HepG2 (cell line): ENCODE results near the gene CDC6. TPM values are rescaled to one million over a fixed set of nuclear protein-coding genes. Genes with fewer than 3 reads are reported as not detected.

Experiments
- CENPX ChIP-seq: sonication (generic); formaldehyde crosslinking; IDR thresholded peaks from 2 replicates; pipeline ENCODE4 v1.9.0; 2021; ENCODE audit warnings: mild to moderate bottlenecking, missing genetic modification reagents, moderate library complexity
- GABPB1 ChIP-seq: IDR thresholded peaks from 2 replicates; pipeline ENCODE4 v1.6.1; 2016; ENCODE audit warnings: mild to moderate bottlenecking, missing genetic modification reagents, moderate library complexity, missing compliant biosample characterization
- GZF1 ChIP-seq: sonication (generic); formaldehyde crosslinking; IDR thresholded peaks from 2 replicates; pipeline ENCODE4 v1.5.1; 2020; ENCODE audit warnings: mild to moderate bottlenecking, missing genetic modification reagents
- HDAC1 ChIP-seq: sonication (generic); formaldehyde crosslinking; IDR thresholded peaks from 2 replicates; pipeline ENCODE4 v1.5.1; 2020; ENCODE audit warnings: mild to moderate bottlenecking, missing genetic modification reagents
- HMGXB4 ChIP-seq, 2 experiments: sonication (generic) in 1 of 2; formaldehyde crosslinking in 1 of 2; IDR thresholded peaks; 2 replicates each; pipeline versions ENCODE4 v1.4.0 to v1.6.1; 2018 to 2020; ENCODE audit warnings: missing genetic modification reagents in 2 of 2, borderline replicate concordance in 1 of 2, low read depth in 1 of 2, mild to moderate bottlenecking in 1 of 2, missing biosample characterization in 1 of 2
- KLF13 ChIP-seq: sonication (generic); formaldehyde crosslinking; IDR thresholded peaks from 2 replicates; pipeline ENCODE4 v1.4.0; 2020; ENCODE audit warnings: mild to moderate bottlenecking, missing genetic modification reagents
- NFE2L1 ChIP-seq: sonication (generic); formaldehyde crosslinking; IDR thresholded peaks from 2 replicates; pipeline ENCODE4 v1.4.0; 2020; ENCODE audit warnings: missing genetic modification reagents, mild to moderate bottlenecking, borderline replicate concordance
- PREB ChIP-seq: sonication (generic); formaldehyde crosslinking; IDR thresholded peaks from 2 replicates; pipeline ENCODE4 v1.4.0; 2020; ENCODE audit warnings: missing genetic modification reagents
- SNAPC2 ChIP-seq: sonication (generic); formaldehyde crosslinking; IDR thresholded peaks from 2 replicates; pipeline ENCODE4 v1.8.1; 2022; ENCODE audit warnings: mild to moderate bottlenecking, missing genetic modification reagents
- TEAD3 ChIP-seq: optimal IDR thresholded peaks from 2 replicates; pipeline ENCODE3; 2016; ENCODE audit warnings: borderline replicate concordance
- TMF1 ChIP-seq: sonication (generic); formaldehyde crosslinking; IDR thresholded peaks from 2 replicates; pipeline ENCODE4 v1.8.1; 2022; ENCODE audit warnings: low read depth, missing genetic modification reagents
- ZFX ChIP-seq: sonication (generic); formaldehyde crosslinking; IDR thresholded peaks from 2 replicates; pipeline ENCODE4 v1.4.0; 2020; ENCODE audit warnings: mild to moderate bottlenecking, low read depth, missing genetic modification reagents, moderate library complexity
- ZHX1 ChIP-seq: sonication (generic); formaldehyde crosslinking; IDR thresholded peaks from 2 replicates; pipeline ENCODE4 v1.8.1; 2022; ENCODE audit warnings: low read depth, mild to moderate bottlenecking, missing genetic modification reagents
- ZNF260 ChIP-seq: sonication (generic); formaldehyde crosslinking; IDR thresholded peaks from 2 replicates; pipeline ENCODE4 v1.4.0; 2020; ENCODE audit warnings: missing genetic modification reagents, low read depth, mild to moderate bottlenecking, borderline replicate concordance
- ZNF275 ChIP-seq: sonication (generic); formaldehyde crosslinking; IDR thresholded peaks from 2 replicates; pipeline ENCODE4 v1.8.0; 2022; ENCODE audit warnings: missing genetic modification reagents, mild to moderate bottlenecking, inconsistent platforms, borderline replicate concordance
- ZNF331 ChIP-seq: sonication (generic); formaldehyde crosslinking; IDR thresholded peaks from 2 replicates; pipeline ENCODE4 v1.4.0; 2020; ENCODE audit warnings: missing genetic modification reagents
- ZNF607 ChIP-seq: sonication (generic); formaldehyde crosslinking; IDR thresholded peaks from 2 replicates; pipeline ENCODE4 v1.5.1; 2020; ENCODE audit warnings: missing genetic modification reagents, mild to moderate bottlenecking, borderline replicate concordance
- ZNF629 ChIP-seq: sonication (generic); formaldehyde crosslinking; conservative IDR thresholded peaks from 2 replicates; pipeline ENCODE4 v1.5.0; 2020; ENCODE audit warnings: missing genetic modification reagents
- ZNF678 ChIP-seq: sonication (generic); formaldehyde crosslinking; IDR thresholded peaks from 2 replicates; pipeline ENCODE4 v1.4.0; 2020; ENCODE audit warnings: mild to moderate bottlenecking, missing genetic modification reagents
- ZNF775 ChIP-seq: sonication (generic); formaldehyde crosslinking; IDR thresholded peaks from 2 replicates; pipeline ENCODE4 v1.4.0; 2020; ENCODE audit warnings: missing genetic modification reagents, mild to moderate bottlenecking, moderate library complexity, borderline replicate concordance
- ZSCAN21 ChIP-seq: sonication (generic); formaldehyde crosslinking; IDR thresholded peaks from 2 replicates; pipeline ENCODE4 v1.8.0; 2022; ENCODE audit warnings: mild to moderate bottlenecking, missing genetic modification reagents, moderate library complexity, borderline replicate concordance
- ZSCAN31 ChIP-seq: sonication (generic); formaldehyde crosslinking; IDR thresholded peaks from 2 replicates; pipeline ENCODE4 v1.5.0; 2020; ENCODE audit warnings: low read depth, mild to moderate bottlenecking, missing genetic modification reagents
- polyA plus RNA-seq, 8 experiments: library from polyadenylated mRNA; depleted of rRNA in 3 of 8; stranded (reverse) in 7 of 8; unstranded in 1 of 8; fragments of >200 nt; fragmentation: Illumina TruSeq in 4 of 8; extraction: Trizol in 4 of 8; gene quantifications; 2 replicates each; pipeline versions ENCODE4 v1.2.1 to v1.2.3, GENCODE V29; 2011 to 2016; ENCODE audit warnings: low read depth in 4 of 8, missing spikeins in 1 of 8, mixed read lengths in 1 of 8; ENCODE audit not compliant: insufficient read depth in 1 of 8
- total RNA-seq, 5 experiments: library from RNA; depleted of rRNA; stranded (reverse); fragments of >200 nt; fragmentation: Illumina TruSeq; extraction: Trizol; gene quantifications; 2 replicates each; pipeline ENCODE4 v1.2.3, GENCODE V29; 2016; ENCODE audit warnings: low read depth in 1 of 5

CDC6 gene
- total and polyA plus RNA-seq, 2 of the 13 experiments (the other 11 are each of a cell fraction or from before 2014, with no cell fraction given) = 17.4 to 114 TPM

GRCh38 chr17:40331743-40332641, 44.3 kb downstream of the CDC6 start (continued):
- TF ChIP-seq GABPB1 (CRISPR knock-in tag) (peak; percentile 48; the same call in 1 of the 2 replicates), ZNF629 (no peak), GZF1 (no peak), PREB (CRISPR knock-in tag) (no peak), NFE2L1 (CRISPR knock-in tag) (no peak), HDAC1 (CRISPR knock-in tag) (0 out of 2 replicates have a peak, but pooled peaks have one; percentile 49), ZNF607 (CRISPR knock-in tag) (no peak), TEAD3 (CRISPR knock-in tag) (peak; percentile 55), KLF13 (CRISPR knock-in tag) (no peak), ZNF775 (no peak), SNAPC2 (CRISPR knock-in tag) (no peak), TMF1 (no peak), ZHX1 (CRISPR knock-in tag) (no peak), HMGXB4 (CRISPR knock-in tag; IDR thresholded peaks at IDR 0.05; ENCODE audit: borderline replicate concordance in 1 of 2, low read depth in 1 of 2) (no peak), ZNF260 (CRISPR knock-in tag) (no peak), CENPX (CRISPR knock-in tag) (no peak), ZNF275 (CRISPR knock-in tag) (no peak), ZSCAN31 (no peak), ZSCAN21 (no peak; the same call in 1 of the 2 replicates), ZFX (CRISPR knock-in tag) (peak; percentile 59), ZNF331 (no peak), ZNF678 (CRISPR knock-in tag) (no peak)
